Thyroid gland (tissue), 4 donors: ENCODE measurements around the gene COMMD10. TPM values are rescaled to one million over a fixed set of nuclear protein-coding genes. Genes with fewer than 3 reads are reported as not detected.
"Not testable (repeated sequence)": the region's sequence is repeated elsewhere in the genome, so short reads cannot be mapped to it uniquely, and the experiment has no call there.

Source experiments
- DNase-seq, 2 donors: peaks; one replicate each; pipeline ENCODE4 v3.0.0-alpha.2; 2019
- H3K27ac ChIP-seq, 3 donors: fragments of 200-600 bp; sonication (generic); 1 replicate in 2 of 3; 2 replicates in 1 of 3; pipeline ENCODE4 v1.5.1; 2016 to 2019; ENCODE audit warnings: mild to moderate bottlenecking in 1 of 3, moderate library complexity in 1 of 3
- H3K27me3 ChIP-seq: fragments of 200-600 bp; sonication (generic); one replicate; pipeline ENCODE4 v1.5.1; 2019
- H3K36me3 ChIP-seq, 2 donors: fragments of 200-600 bp; sonication (generic); one replicate each; pipeline ENCODE4 v1.5.1; 2016 to 2019
- H3K4me1 ChIP-seq, 2 donors: fragments of 200-600 bp; sonication (generic); one replicate each; pipeline ENCODE4 v1.5.1; 2017 to 2019
- H3K4me3 ChIP-seq, 3 donors: fragments of 200-600 bp; sonication (generic); replicated peaks in 1 of 3; 1 replicate in 2 of 3; 2 replicates in 1 of 3; pipeline ENCODE4 v1.5.1; 2016; ENCODE audit warnings: mild to moderate bottlenecking in 1 of 3
- H3K9me3 ChIP-seq: fragments of 200-600 bp; sonication (generic); one replicate; pipeline ENCODE4 v1.5.1; 2017
- POLR2A ChIP-seq, 2 donors: fragments of 450-650 bp; IDR thresholded peaks; one replicate each; pipeline ENCODE4 v1.6.1; 2017; ENCODE audit warnings: antibody characterized with exemption in 2 of 2, mild to moderate bottlenecking in 2 of 2, moderate library complexity in 1 of 2
- WGBS, 2 donors: methylation state at CpG; one replicate each; pipeline ENCODE4 v1.1.5; 2017; 5-methylcytosine and 5-hydroxymethylcytosine counted together
- intact Hi-C: fragments of 100-400 bp; cut with DNase I; formaldehyde crosslinking; loops from one replicate; pipeline ENCODE4 v1.15.1; 2023
- total RNA-seq, 4 donors: library from RNA; depleted of rRNA; stranded (reverse); fragments of >200 nt; gene quantifications; one replicate each; pipeline ENCODE4 v1.2.3, GENCODE V29; 2016
- TF ChIP-seq, protein P1 (sequence below), 6 experiments: fragments of 200-600 bp in 3 of 6; fragments of 450-650 bp in 3 of 6; sonication (generic) in 3 of 6; IDR thresholded peaks; one replicate each; pipeline ENCODE4 v1.5.1; 2016 to 2019; ENCODE audit warnings: antibody characterized with exemption in 6 of 6, mild to moderate bottlenecking in 2 of 6, inconsistent platforms in 1 of 6, moderate library complexity in 1 of 6

Gene COMMD10
- total RNA-seq, 4 donors from 2014 or later = 51.9 to 73.5 (median 60.7) TPM

DNA sequence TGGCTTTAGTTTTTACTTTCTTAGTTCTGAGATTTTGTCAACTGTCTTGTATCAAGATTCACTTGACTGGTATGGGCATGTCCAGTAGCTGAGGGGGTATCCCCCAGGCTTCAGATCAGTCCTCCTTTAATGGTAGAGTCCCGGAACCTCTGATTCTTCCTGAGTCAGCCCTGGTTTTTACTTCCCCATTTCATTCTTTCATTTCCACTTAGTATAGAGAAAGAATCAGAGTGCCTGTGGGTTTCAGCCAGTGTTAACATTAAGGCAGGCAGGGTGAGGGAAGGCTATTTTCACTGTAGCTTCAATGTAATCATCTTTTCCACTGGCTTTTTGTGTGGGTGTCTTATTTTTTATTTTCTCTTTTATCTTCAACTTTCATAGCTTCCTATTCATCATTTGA, 8.3 kb upstream of the COMMD10 start:
- intact Hi-C loops = no loop called here

DNA sequence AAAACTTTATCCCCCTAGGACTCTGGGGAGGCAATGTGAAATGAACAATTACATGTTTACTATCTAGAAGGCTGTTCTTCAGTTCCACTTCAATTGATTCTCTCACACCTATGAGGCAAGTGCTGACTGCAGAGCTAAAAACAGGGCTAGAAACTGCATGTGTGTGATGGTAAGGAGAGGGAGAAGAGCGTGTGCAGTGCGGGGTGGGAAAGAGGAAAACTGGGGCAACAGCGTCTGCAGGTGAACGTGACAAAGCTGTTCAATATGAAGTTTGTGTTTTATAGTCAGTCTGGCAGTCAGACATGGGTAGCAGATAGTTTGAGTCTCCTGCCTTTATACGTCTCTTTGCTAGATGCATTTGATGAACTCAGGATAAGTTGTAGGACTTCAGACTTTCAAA, 6.6 kb upstream of the COMMD10 start:
- WGBS, 2 donors = 90 to 95% methylated on average over 5 of the region's 5 CpGs
- intact Hi-C loops = no loop called here
- Histone ChIP-seq H3K4me1 (no peaks in the 10 kb centered on the region), H3K27me3 (no peaks in the 10 kb centered on the region), H3K9me3 (no peaks in the 10 kb centered on the region), H3K4me3 (no peak overlapping the region), H3K27ac (no peak overlapping the region), H3K36me3 (no peaks in the 10 kb centered on the region)
- no peak for DNase-seq
- TF ChIP-seq, protein P1, sequence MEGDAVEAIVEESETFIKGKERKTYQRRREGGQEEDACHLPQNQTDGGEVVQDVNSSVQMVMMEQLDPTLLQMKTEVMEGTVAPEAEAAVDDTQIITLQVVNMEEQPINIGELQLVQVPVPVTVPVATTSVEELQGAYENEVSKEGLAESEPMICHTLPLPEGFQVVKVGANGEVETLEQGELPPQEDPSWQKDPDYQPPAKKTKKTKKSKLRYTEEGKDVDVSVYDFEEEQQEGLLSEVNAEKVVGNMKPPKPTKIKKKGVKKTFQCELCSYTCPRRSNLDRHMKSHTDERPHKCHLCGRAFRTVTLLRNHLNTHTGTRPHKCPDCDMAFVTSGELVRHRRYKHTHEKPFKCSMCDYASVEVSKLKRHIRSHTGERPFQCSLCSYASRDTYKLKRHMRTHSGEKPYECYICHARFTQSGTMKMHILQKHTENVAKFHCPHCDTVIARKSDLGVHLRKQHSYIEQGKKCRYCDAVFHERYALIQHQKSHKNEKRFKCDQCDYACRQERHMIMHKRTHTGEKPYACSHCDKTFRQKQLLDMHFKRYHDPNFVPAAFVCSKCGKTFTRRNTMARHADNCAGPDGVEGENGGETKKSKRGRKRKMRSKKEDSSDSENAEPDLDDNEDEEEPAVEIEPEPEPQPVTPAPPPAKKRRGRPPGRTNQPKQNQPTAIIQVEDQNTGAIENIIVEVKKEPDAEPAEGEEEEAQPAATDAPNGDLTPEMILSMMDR (IDR thresholded peaks at IDR 0.05) = no peak
- TF ChIP-seq POLR2A (IDR thresholded peaks at IDR 0.05) = no peak

More for the DNA sequence above, 8.3 kb upstream of the COMMD10 start:
- Histone ChIP-seq H3K4me3 (no peak overlapping the region), H3K9me3 (no peaks in the 10 kb centered on the region), H3K36me3 (no peaks in the 10 kb centered on the region), H3K27ac (no peak overlapping the region), H3K4me1 (no peaks in the 10 kb centered on the region), H3K27me3 (no peaks in the 10 kb centered on the region)
- no peak for DNase-seq
- TF ChIP-seq POLR2A (IDR thresholded peaks at IDR 0.05) = no peak
- TF ChIP-seq, protein P1 (IDR thresholded peaks at IDR 0.05) = no peak
- 83 to 90% methylated on average over 1 of the region's 1 CpG for WGBS, 2 donors

DNA sequence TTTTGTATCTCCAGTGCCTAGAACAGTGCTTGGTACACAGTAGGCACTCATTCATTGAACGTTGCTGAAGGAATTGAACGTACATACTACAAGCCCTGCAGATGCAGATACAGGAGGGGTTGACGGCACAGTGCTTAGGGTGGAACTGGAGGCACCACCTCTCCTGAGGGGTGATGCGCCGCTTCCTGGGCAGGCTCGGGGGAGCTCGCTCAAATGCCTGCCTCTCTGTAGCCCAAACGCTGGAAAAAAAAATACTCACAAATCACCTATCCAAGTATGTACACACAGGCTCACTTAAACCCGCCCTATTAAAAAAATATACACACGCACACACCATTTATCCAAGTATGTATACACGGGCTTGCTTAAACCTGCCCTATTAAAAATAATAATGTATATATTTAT, 536 bp upstream of the COMMD10 start:
- TF ChIP-seq, protein P1 (IDR thresholded peaks at IDR 0.05) = no peak
- no peak for TF ChIP-seq POLR2A (IDR thresholded peaks at IDR 0.05)
- peak overlapping the region in 2 of 3 donors; percentile 89 to 95 for H3K27ac ChIP-seq
- no peaks in the 10 kb centered on the region for H3K36me3 ChIP-seq
- H3K9me3 ChIP-seq = no peaks in the 10 kb centered on the region
- peak overlapping the region in 2 of 3 donors; percentile 73 to 74 for H3K4me3 ChIP-seq
- 15 to 17% methylated on average over 11 of the region's 11 CpGs for WGBS, 2 donors
- H3K4me1 ChIP-seq = peaks cover 0 to 10% of the 10 kb centered on the region in 2 donors
- DNase-seq = peak; percentile 35 to 47
- intact Hi-C loops = no loop called here
- H3K27me3 ChIP-seq = no peaks in the 10 kb centered on the region

DNA sequence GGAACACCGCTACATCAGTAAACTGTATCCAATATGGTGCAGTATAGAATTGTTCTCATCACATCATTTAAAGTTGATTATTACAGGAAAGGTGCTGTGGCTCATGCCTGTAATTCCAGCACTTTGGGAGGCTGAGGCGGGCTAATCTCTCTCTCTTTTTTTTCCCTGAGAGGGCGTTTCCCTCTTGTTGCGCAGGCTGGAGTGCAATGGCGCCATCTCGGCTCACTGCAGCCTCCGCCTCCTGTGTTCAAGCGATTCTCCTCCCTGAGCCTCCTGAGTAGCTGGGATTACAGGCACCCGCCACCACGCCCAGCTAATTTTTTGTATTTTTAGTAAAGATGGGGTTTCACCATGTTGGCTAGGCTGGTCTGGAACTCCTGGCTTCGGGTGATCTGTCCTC, 1.5 kb downstream of the COMMD10 start:
- DNase-seq, H3K4me3 ChIP-seq, H3K27me3 ChIP-seq, H3K27ac ChIP-seq, H3K36me3 ChIP-seq, H3K4me1 ChIP-seq, intact Hi-C loops, H3K9me3 ChIP-seq: not testable (repeated sequence)
- WGBS, 2 donors = 95 to 98% methylated on average over 11 of the region's 11 CpGs

DNA sequence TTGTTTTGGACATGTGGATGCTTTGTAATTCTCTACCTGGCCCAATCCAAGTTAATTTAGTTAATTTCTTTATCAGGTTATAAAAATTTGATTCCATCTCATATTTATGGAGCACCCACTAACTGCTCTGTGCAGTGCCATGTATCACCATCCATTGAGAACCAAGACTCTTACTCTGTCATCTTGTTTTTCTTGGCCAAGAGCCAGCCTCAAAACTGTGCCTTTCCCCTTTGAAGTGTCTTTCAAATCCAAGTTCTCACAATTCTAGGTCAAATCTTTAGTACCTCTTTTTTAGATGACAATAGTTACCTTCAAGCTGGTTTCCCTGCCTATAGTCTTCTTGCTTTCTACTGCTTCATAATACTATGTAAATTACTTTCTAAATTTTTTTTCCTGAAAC, 3.2 kb downstream of the COMMD10 start:
- Histone ChIP-seq H3K9me3 (no peaks in the 10 kb centered on the region), H3K36me3 (peaks cover 7 to 8% of the 10 kb centered on the region in 2 donors), H3K27me3 (no peaks in the 10 kb centered on the region), H3K27ac (no peak overlapping the region), H3K4me1 (peaks cover 0 to 10% of the 10 kb centered on the region in 2 donors), H3K4me3 (no peak overlapping the region)
- no peak for TF ChIP-seq POLR2A (IDR thresholded peaks at IDR 0.05)
- TF ChIP-seq, protein P1 (IDR thresholded peaks at IDR 0.05) = no peak
- intact Hi-C loops = no loop called here
- no peak for DNase-seq

DNA sequence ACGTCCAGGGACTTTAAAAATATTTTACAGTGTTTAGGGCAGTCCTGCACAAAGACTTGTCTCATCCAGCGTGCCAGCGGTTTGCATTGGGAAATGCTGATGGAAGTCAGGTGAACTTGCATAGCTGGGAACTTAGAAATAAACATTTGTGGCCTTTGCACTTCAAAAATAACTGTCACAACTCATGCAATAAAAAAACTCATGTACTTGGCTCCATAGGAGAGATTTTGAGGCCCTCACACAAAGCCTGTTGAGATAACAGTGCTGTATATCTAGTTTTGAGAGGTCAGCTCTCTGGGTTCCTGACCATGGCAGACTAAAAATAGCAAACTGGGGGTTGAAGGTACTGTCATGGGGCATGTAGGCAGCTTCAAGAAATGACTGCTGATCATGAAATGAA, 5.5 kb downstream of the COMMD10 start:
- H3K4me1 ChIP-seq = peaks cover 0 to 3% of the 10 kb centered on the region in 2 donors
- 94% methylated on average over 3 of the region's 3 CpGs for WGBS, 2 donors
- intact Hi-C loops = no loop called here
- no peaks in the 10 kb centered on the region for H3K27me3 ChIP-seq
- no peak overlapping the region for H3K27ac ChIP-seq
- H3K9me3 ChIP-seq = no peaks in the 10 kb centered on the region
- H3K36me3 ChIP-seq = peaks cover 21 to 26% of the 10 kb centered on the region in 2 donors
- H3K4me3 ChIP-seq = no peak overlapping the region
- no peak for DNase-seq
- TF ChIP-seq POLR2A (IDR thresholded peaks at IDR 0.05) = no peak
- TF ChIP-seq, protein P1 (IDR thresholded peaks at IDR 0.05) = no peak
